Esophagus squamous epithelium (tissue), 5 donors: ENCODE results near the gene LIMS2. TPM values are rescaled to one million over a fixed set of nuclear protein-coding genes. Genes with fewer than 3 reads are reported as not detected.

Experiments used
- DNase-seq: peaks from one replicate; lab custom pipeline; 2025; lab: John Stamatoyannopoulos, UW
- H3K27ac ChIP-seq, 4 donors: fragments of 200-600 bp; sonication (generic); one replicate each; pipeline ENCODE4 v1.5.1; 2016 to 2019; ENCODE audit warnings: mild to moderate bottlenecking in 1 of 4
- H3K27me3 ChIP-seq, 4 donors: fragments of 200-600 bp; sonication (generic); 1 replicate in 3 of 4; 2 replicates in 1 of 4; pipeline versions ENCODE4 v1.5.1 to v1.6.0; 2017 to 2021; ENCODE audit warnings: antibody characterized with exemption in 1 of 4
- H3K36me3 ChIP-seq, 3 donors: fragments of 200-600 bp; sonication (generic); one replicate each; pipeline ENCODE4 v1.5.1; 2016 to 2019
- H3K4me1 ChIP-seq, 3 donors: fragments of 200-600 bp; sonication (generic); one replicate each; pipeline ENCODE4 v1.5.1; 2017 to 2019
- H3K4me3 ChIP-seq, 4 donors: fragments of 200-600 bp; sonication (generic); 1 replicate in 3 of 4; 2 replicates in 1 of 4; pipeline ENCODE4 v1.5.1; 2016 to 2019; ENCODE audit warnings: mild to moderate bottlenecking in 2 of 4, moderate library complexity in 1 of 4
- H3K9me3 ChIP-seq, 3 donors: fragments of 200-600 bp; sonication (generic); one replicate each; pipeline ENCODE4 v1.5.1; 2016 to 2019
- POLR2A ChIP-seq, 4 donors: fragments of 450-650 bp; IDR thresholded peaks; one replicate each; pipeline ENCODE4 v1.6.1; 2017; ENCODE audit warnings: antibody characterized with exemption in 4 of 4, mild to moderate bottlenecking in 4 of 4, moderate library complexity in 3 of 4
- WGBS, 2 donors: methylation state at CpG; one replicate each; pipeline ENCODE4 v1.1.5; 2018; 5-methylcytosine and 5-hydroxymethylcytosine counted together
- intact Hi-C: fragments of 100-400 bp; cut with DNase I; formaldehyde crosslinking; loops from one replicate; pipeline ENCODE4 v1.15.0; 2022
- total RNA-seq, 4 donors: library from RNA; depleted of rRNA; stranded (reverse); fragments of >200 nt; gene quantifications; one replicate each; pipeline ENCODE4 v1.1.0, GENCODE V29; 2016
- TF ChIP-seq, protein P1 (sequence below), 6 experiments: fragments of 450-650 bp in 4 of 6; fragments of 200-600 bp in 2 of 6; sonication (generic) in 2 of 6; IDR thresholded peaks; one replicate each; pipeline ENCODE4 v1.5.1; 2016 to 2019; ENCODE audit warnings: antibody characterized with exemption in 6 of 6, mild to moderate bottlenecking in 4 of 6, moderate library complexity in 4 of 6
- donor health status: DM: yes; HTN: yes; CAD: no.

Gene LIMS2
- total RNA-seq, 4 donors from 2014 or later, result 2.4 to 29.6 (median 5.9) TPM

DNA sequence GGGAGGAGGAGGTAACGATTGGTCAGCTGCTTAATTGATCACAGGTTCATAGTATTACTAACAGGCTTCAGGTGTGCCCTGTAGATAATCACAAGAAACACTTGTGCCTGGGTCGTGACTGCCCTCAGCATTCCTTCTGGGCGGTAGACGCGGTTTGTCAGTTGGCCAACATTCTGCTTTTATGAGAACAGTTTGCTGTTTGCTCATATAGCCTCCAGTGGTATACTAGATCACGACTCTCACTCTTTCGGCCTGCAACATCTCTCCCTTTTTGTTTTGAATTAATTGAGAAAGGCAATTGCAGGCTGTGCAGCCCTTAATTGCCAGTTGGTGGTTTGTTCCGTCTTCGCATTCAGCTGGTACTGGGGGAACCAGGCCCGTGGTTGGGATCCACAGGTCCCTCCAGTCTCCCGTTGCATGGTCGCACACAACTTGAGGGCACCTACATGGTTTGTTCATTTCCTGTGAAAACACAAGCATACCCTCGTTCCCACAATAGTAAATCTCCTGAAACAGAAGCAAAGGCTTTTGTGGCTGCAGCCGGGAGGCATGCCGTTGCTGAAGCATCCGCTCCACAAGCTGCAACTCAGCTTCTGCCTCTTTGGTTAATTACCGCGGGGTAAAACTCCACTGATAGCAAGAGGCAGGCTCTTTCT lies 59.7 kb downstream of the LIMS2 start:
- Histone ChIP-seq H3K4me3 (no peak overlapping the region), H3K27me3 (peaks cover 0 to 13% (median 0%) of the 10 kb centered on the region in 4 donors), H3K36me3 (no peaks in the 10 kb centered on the region), H3K27ac (no peak overlapping the region), H3K4me1 (no peaks in the 10 kb centered on the region), H3K9me3 (peaks cover 0 to 5% (median 0%) of the 10 kb centered on the region in 3 donors)
- 69 to 75% methylated on average over 16 to 18 of the region's 18 CpGs for WGBS, 2 donors
- no peak for DNase-seq
- intact Hi-C loops, result no loop called here
- TF ChIP-seq, protein P1, sequence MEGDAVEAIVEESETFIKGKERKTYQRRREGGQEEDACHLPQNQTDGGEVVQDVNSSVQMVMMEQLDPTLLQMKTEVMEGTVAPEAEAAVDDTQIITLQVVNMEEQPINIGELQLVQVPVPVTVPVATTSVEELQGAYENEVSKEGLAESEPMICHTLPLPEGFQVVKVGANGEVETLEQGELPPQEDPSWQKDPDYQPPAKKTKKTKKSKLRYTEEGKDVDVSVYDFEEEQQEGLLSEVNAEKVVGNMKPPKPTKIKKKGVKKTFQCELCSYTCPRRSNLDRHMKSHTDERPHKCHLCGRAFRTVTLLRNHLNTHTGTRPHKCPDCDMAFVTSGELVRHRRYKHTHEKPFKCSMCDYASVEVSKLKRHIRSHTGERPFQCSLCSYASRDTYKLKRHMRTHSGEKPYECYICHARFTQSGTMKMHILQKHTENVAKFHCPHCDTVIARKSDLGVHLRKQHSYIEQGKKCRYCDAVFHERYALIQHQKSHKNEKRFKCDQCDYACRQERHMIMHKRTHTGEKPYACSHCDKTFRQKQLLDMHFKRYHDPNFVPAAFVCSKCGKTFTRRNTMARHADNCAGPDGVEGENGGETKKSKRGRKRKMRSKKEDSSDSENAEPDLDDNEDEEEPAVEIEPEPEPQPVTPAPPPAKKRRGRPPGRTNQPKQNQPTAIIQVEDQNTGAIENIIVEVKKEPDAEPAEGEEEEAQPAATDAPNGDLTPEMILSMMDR (IDR thresholded peaks at IDR 0.05), result no peak
- no peak for TF ChIP-seq POLR2A (IDR thresholded peaks at IDR 0.05)

DNA sequence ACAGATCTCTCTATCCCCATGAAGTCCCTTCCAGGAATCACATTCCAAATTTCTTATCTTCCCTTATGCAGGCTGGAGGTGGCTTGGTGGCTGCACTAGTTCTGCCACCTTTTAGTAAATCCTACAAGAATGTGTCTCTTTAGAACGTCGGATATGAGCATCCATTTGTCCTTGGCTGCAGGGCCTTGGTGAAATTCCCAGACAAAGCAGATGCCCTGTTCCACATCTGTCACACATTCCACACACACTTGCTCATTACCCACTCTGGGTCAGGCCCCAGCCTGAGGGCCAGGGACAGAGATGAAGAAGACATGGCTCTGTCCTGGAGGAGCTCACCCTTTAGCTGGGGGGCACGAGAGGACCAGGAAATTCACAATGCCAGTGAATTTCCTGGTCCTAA lies 60.6 kb downstream of the LIMS2 start:
- Histone ChIP-seq H3K27me3 (peaks cover 0 to 6% (median 0%) of the 10 kb centered on the region in 4 donors), H3K9me3 (peaks cover 0 to 5% (median 0%) of the 10 kb centered on the region in 3 donors), H3K36me3 (no peaks in the 10 kb centered on the region), H3K4me1 (no peaks in the 10 kb centered on the region), H3K4me3 (no peak overlapping the region), H3K27ac (no peak overlapping the region)
- intact Hi-C loops, result no loop called here
- DNase-seq, result no peak
- 29 to 33% methylated on average over 2 of the region's 3 CpGs for WGBS, 2 donors
- no peak for TF ChIP-seq POLR2A (IDR thresholded peaks at IDR 0.05)
- TF ChIP-seq, protein P1 (IDR thresholded peaks at IDR 0.05), result no peak

DNA sequence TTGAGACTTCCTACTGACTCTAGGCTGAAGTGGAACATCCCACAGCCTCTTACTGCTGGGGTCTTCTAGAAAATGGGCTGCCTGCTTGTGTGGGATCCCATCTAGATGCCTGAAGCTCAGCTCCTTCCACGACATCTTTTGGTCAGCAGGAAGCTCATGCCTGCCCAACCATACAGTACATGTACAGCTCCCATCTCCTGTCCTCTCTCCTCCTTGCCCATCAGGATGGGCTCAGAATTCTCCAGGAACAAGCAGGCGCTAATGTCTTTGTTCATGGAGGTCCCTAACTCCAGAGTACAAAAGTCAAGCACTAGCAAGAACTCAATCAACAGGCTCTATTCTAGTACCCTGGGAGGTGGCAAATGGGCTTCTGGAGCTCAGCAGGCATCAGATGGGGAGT lies 61.1 kb downstream of the LIMS2 start:
- Histone ChIP-seq H3K27me3 (peaks cover 0 to under 1% (median 0%) of the 10 kb centered on the region in 4 donors), H3K36me3 (no peaks in the 10 kb centered on the region), H3K27ac (no peak overlapping the region), H3K9me3 (peaks cover 0 to 5% (median 0%) of the 10 kb centered on the region in 3 donors), H3K4me3 (no peak overlapping the region), H3K4me1 (no peaks in the 10 kb centered on the region)
- no peak for DNase-seq
- intact Hi-C loops, result no loop called here
- no peak for TF ChIP-seq POLR2A (IDR thresholded peaks at IDR 0.05)
- TF ChIP-seq, protein P1 (IDR thresholded peaks at IDR 0.05), result no peak
- 88 to 90% methylated on average over 2 of the region's 2 CpGs for WGBS, 2 donors

DNA sequence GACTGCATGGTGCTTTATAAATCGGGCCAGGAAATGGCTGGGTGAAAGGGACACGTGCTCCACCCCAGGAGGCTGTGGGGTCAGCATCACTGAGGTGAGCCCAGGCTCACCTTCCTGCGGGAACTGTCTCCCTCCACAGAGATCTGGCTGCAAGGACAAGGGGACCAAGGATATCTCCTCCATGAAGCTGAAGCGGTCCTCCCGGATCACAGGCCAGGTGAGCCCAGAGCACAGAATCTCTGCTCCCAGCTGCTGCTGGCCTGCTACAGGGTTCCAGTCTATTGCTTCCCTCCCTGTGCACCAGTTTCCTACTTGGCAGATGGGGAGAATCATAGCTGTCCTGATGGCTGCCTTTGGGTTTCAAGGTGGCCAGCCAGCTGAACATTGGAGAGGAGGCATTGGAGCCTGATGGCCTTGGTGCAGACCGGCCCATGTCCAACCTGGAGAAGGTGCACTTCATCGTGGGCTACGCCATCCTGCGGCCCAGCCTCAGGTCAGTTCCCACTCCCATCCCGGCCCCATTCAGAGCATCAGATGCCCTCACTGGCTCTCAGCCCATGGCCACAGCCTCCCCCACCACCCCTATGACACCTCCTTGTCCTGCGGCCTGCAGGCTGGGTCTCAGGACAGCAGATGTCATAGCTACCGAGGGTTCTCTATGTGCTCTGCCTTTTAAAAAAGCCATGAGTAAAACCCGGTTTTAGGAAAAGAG lies 63.1 kb downstream of the LIMS2 start:
- no peaks in the 10 kb centered on the region for H3K27me3 ChIP-seq

More for the DNA sequence above, 63.1 kb downstream of the LIMS2 start:
- Histone ChIP-seq H3K9me3 (peaks cover 0 to 5% (median 0%) of the 10 kb centered on the region in 3 donors), H3K4me1 (no peaks in the 10 kb centered on the region), H3K27ac (no peak overlapping the region), H3K36me3 (no peaks in the 10 kb centered on the region), H3K4me3 (no peak overlapping the region)
- intact Hi-C loops, result no loop called here
- 80 to 91% methylated on average over 4 to 8 of the region's 13 CpGs for WGBS, 2 donors
- TF ChIP-seq, protein P1 (IDR thresholded peaks at IDR 0.05), result no peak
- no peak for TF ChIP-seq POLR2A (IDR thresholded peaks at IDR 0.05)
- no peak for DNase-seq
